Caco-2 (cell line): ENCODE data around the gene SLC6A13. TPM values are rescaled to one million over a fixed set of nuclear protein-coding genes. Genes with fewer than 3 reads are reported as not detected.

Experiments
- BruUV-seq: library from RNA; stranded (reverse); fragments of 400-500 nt; replicated peaks from 2 replicates; lab custom pipeline; 2021; lab: Mats Ljungman, UMichigan
- CTCF ChIA-PET: fragments of 300-600 bp; sonication (Branson Sonifier 250); formaldehyde crosslinking; loops from one replicate; lab custom pipeline; 2022; ENCODE audit warnings: antibody characterized with exemption; lab: Charles Lee
- POLR2A ChIA-PET: fragments of 300-600 bp; sonication (Branson Sonifier 250); formaldehyde crosslinking; loops from one replicate; lab custom pipeline; 2022; ENCODE audit warnings: antibody characterized with exemption; lab: Charles Lee
- DNase-seq, 2 experiments: peaks; one replicate each; pipeline versions ENCODE4 v3.0.0 to v3.0.0-alpha.2; 2020 to 2022
- H3K27me3 ChIP-seq: replicated peaks from 2 replicates; pipeline ENCODE4 v1.6.0; 2011; ENCODE audit warnings: low read length; ENCODE audit not compliant: control insufficient read depth, insufficient read depth
- H3K36me3 ChIP-seq: 2 replicates; pipeline ENCODE4 v1.5.1; 2011; ENCODE audit warnings: low read length; ENCODE audit not compliant: control insufficient read depth, insufficient read depth
- H3K4me1 ChIP-seq: fragments of 250-450 bp; sonication (Bioruptor Pico); 2 replicates; pipeline ENCODE4 v1.5.1; 2020; ENCODE audit warnings: mild to moderate bottlenecking
- H3K4me3 ChIP-seq: 2 replicates; pipeline ENCODE4 v1.5.1; 2011; ENCODE audit warnings: low read depth, mild to moderate bottlenecking, control low read depth, low read length
- H3K9me3 ChIP-seq: fragments of 250-450 bp; sonication (Bioruptor Pico); 2 replicates; pipeline ENCODE4 v1.5.1; 2020; ENCODE audit warnings: mild to moderate bottlenecking, moderate library complexity
- H3K27ac Mint-ChIP-seq: one replicate; pipeline ENCODE4 v1.8.0; 2022; ENCODE audit warnings: mixed read lengths; ENCODE audit not compliant: unreplicated experiment
- H3K27me3 Mint-ChIP-seq: one replicate; pipeline ENCODE4 v1.8.0; 2022; ENCODE audit warnings: mixed read lengths; ENCODE audit not compliant: insufficient read depth, unreplicated experiment
- H3K36me3 Mint-ChIP-seq: one replicate; pipeline ENCODE4 v1.8.0; 2022; ENCODE audit warnings: mild to moderate bottlenecking, mixed read lengths; ENCODE audit not compliant: insufficient read depth, unreplicated experiment
- H3K4me1 Mint-ChIP-seq: one replicate; pipeline ENCODE4 v1.8.0; 2022; ENCODE audit warnings: low read depth, mixed read lengths; ENCODE audit not compliant: unreplicated experiment
- H3K4me3 Mint-ChIP-seq: one replicate; pipeline ENCODE4 v1.8.0; 2022; ENCODE audit warnings: mild to moderate bottlenecking, moderate library complexity, mixed read lengths; ENCODE audit not compliant: unreplicated experiment
- H3K9me3 Mint-ChIP-seq: one replicate; pipeline ENCODE4 v1.8.0; 2022; ENCODE audit warnings: mixed read lengths; ENCODE audit not compliant: unreplicated experiment
- intact Hi-C: fragments of 100-400 bp; cut with micrococcal nuclease; formaldehyde crosslinking; loops from one replicate; pipeline ENCODE4 v1.10.0; 2022; ENCODE audit not compliant: unreplicated experiment
- total RNA-seq: library from RNA; stranded (reverse); gene quantifications from 2 replicates; pipeline ENCODE4 v1.2.3, GENCODE V29; 2022
- TF ChIP-seq, protein P1 (sequence below), 2 experiments: fragments of 200-600 bp in 1 of 2; IDR thresholded peaks; 1 replicate in 1 of 2; 2 replicates in 1 of 2; pipeline versions ENCODE4 v1.5.1 to v1.8.0; 2011 to 2022; ENCODE audit warnings: antibody characterized with exemption in 1 of 2, control low read depth in 1 of 2, inconsistent platforms in 1 of 2, low read depth in 1 of 2, low read length in 1 of 2, mild to moderate bottlenecking in 1 of 2, moderate library complexity in 1 of 2; ENCODE audit not compliant: insufficient read depth in 1 of 2, severe bottlenecking in 1 of 2, unreplicated experiment in 1 of 2

The SLC6A13 gene
- total RNA-seq, 1 experiment from 2014 or later: 1.0 TPM

GRCh38 chr12:234019-234418 lies 28.6 kb downstream of the SLC6A13 start:
- BruUV-seq: no TSS peak
- Mint-ChIP-seq H3K4me1 (no peaks in the 10 kb centered on the region), H3K36me3 (peaks cover 4% of the 10 kb centered on the region), H3K9me3 (peaks cover 14% of the 10 kb centered on the region), H3K4me3 (no peak overlapping the region), H3K27ac (no peak overlapping the region), H3K27me3 (peaks cover 6% of the 10 kb centered on the region)
- Histone ChIP-seq H3K27me3 (no peaks in the 10 kb centered on the region), H3K4me3 (no peak overlapping the region), H3K9me3 (peaks cover 37% of the 10 kb centered on the region), H3K36me3 (no peaks in the 10 kb centered on the region), H3K4me1 (no peaks in the 10 kb centered on the region)
- TF ChIP-seq, protein P1, sequence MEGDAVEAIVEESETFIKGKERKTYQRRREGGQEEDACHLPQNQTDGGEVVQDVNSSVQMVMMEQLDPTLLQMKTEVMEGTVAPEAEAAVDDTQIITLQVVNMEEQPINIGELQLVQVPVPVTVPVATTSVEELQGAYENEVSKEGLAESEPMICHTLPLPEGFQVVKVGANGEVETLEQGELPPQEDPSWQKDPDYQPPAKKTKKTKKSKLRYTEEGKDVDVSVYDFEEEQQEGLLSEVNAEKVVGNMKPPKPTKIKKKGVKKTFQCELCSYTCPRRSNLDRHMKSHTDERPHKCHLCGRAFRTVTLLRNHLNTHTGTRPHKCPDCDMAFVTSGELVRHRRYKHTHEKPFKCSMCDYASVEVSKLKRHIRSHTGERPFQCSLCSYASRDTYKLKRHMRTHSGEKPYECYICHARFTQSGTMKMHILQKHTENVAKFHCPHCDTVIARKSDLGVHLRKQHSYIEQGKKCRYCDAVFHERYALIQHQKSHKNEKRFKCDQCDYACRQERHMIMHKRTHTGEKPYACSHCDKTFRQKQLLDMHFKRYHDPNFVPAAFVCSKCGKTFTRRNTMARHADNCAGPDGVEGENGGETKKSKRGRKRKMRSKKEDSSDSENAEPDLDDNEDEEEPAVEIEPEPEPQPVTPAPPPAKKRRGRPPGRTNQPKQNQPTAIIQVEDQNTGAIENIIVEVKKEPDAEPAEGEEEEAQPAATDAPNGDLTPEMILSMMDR (IDR thresholded peaks at IDR 0.05; ENCODE audit: insufficient read depth in 1 of 2, low read depth in 1 of 2, low read length in 1 of 2, severe bottlenecking in 1 of 2, unreplicated experiment in 1 of 2): no peak
- ChIA-PET POLR2A (no interaction called here), CTCF (no interaction called here)
- peak in 1 of 2 experiments; percentile 23 for DNase-seq
- intact Hi-C loops: no loop called here

GRCh38 chr12:233615-233968 lies 29.0 kb downstream of the SLC6A13 start:
- Histone ChIP-seq H3K4me1 (no peaks in the 10 kb centered on the region), H3K27me3 (no peaks in the 10 kb centered on the region), H3K4me3 (no peak overlapping the region), H3K36me3 (no peaks in the 10 kb centered on the region), H3K9me3 (peaks cover 37% of the 10 kb centered on the region)
- Mint-ChIP-seq H3K27me3 (peaks cover 10% of the 10 kb centered on the region), H3K36me3 (peaks cover 4% of the 10 kb centered on the region), H3K4me3 (no peak overlapping the region), H3K9me3 (peaks cover 14% of the 10 kb centered on the region), H3K4me1 (no peaks in the 10 kb centered on the region), H3K27ac (no peak overlapping the region)
- ChIA-PET POLR2A (no interaction called here), CTCF (interaction anchor here (0.9 kb wide), 1 partner anchor 21 kb away, joined by 3 read pairs; no protein-coding TSS in a partner anchor)
- TF ChIP-seq, protein P1 (IDR thresholded peaks at IDR 0.05; ENCODE audit: insufficient read depth in 1 of 2, low read depth in 1 of 2, low read length in 1 of 2, severe bottlenecking in 1 of 2, unreplicated experiment in 1 of 2): no peak
- peak in 1 of 2 experiments; percentile 17 for DNase-seq
- intact Hi-C loops: no loop called here
- BruUV-seq: no TSS peak

GRCh38 chr12:232731-233614 lies 29.7 kb downstream of the SLC6A13 start:
- H3K9me3 Mint-ChIP-seq: peaks cover 14% of the 10 kb centered on the region
- Histone ChIP-seq H3K36me3 (no peaks in the 10 kb centered on the region), H3K4me1 (no peaks in the 10 kb centered on the region), H3K27me3 (no peaks in the 10 kb centered on the region), H3K9me3 (peaks cover 32% of the 10 kb centered on the region), H3K4me3 (no peak overlapping the region)
- ChIA-PET POLR2A (no interaction called here), CTCF (interaction anchor here (0.9 kb wide), 1 partner anchor 20 kb away, joined by 3 read pairs; no protein-coding TSS in a partner anchor)
- H3K4me1 Mint-ChIP-seq: no peaks in the 10 kb centered on the region
- peaks cover 13% of the 10 kb centered on the region for H3K27me3 Mint-ChIP-seq
- H3K36me3 Mint-ChIP-seq: peaks cover 4% of the 10 kb centered on the region
- intact Hi-C loops: no loop called here
- DNase-seq: peak in 1 of 2 experiments; percentile 31
- no peak overlapping the region for H3K27ac Mint-ChIP-seq
- BruUV-seq: no TSS peak
- TF ChIP-seq, protein P1 (IDR thresholded peaks at IDR 0.05; ENCODE audit: insufficient read depth in 1 of 2, low read depth in 1 of 2, low read length in 1 of 2, severe bottlenecking in 1 of 2, unreplicated experiment in 1 of 2): no peak
- no peak overlapping the region for H3K4me3 Mint-ChIP-seq
